GM19238 (cell line): Measurements from ENCODE around the gene GYPE.
"Not testable (repeated sequence)": the region's sequence is repeated elsewhere in the genome, so short reads cannot be mapped to it uniquely, and the experiment has no call there.

Experiments
- DNase-seq: peaks from one replicate; pipeline ENCODE4 v3.0.0; 2011; ENCODE audit warnings: low spot score; ENCODE audit not compliant: insufficient read length

Gene GYPE

GRCh38 chr4:143870523-143871268 lies 34.7 kb downstream of the GYPE start:
- not testable (repeated sequence) for DNase-seq

DNA sequence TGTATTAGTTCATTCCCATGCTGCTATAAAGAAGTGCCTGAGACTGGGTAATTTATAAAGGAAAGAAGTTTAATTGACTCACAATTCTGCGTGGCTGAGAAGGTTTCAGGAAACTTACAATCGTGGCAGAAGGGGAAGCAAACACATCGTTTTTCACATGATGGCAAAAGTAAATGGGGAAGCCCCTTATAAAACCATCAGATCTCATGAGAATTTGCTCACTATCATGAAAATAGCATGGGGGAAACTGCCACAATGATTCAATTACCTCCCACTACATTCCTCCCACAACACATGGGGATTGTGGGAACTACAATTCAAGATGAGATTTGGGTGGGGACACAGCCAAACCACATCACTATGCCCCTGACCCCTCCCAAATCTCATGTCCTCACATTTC lies 35.4 kb downstream of the GYPE start:
- DNase-seq: not testable (repeated sequence)

DNA sequence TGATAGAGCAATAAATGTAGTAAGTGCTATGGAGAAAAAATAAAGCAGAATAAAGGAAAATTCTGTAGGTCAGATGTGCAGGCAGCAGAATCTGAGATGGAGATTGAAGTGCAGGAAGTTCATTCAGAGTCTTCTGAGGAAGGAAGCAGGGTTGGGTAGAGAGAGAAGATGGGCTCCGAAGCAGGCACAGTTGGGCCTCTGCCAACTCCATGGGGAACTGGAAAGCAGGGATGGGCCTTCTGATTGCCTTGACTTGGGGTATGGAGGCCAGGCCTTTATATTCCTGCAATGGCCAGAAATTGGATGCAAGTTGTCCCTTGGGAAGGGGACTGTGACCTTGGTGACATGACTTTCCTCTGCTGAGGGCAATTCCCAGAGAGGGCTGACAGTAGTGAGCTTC lies 42.6 kb downstream of the GYPE start:
- DNase-seq: not testable (repeated sequence)

DNA sequence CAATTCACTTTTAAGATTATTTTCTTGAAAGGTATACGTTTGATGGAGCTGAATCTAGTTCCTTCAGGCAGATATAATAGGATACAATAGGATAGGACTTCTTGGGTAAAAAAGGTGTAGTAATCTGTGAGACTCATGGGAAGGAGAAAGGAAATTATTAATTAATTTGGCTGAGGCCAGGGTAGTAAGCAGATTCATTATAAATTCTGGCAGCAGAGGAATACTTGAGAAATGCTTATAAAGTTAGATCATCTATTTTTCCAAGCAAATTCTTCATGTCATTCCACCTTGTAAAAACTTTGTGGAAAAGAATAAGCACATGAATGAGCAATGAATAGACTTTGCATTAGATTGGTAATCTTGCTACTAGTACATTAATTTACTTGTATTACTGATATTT lies 46.9 kb downstream of the GYPE start:
- DNase-seq: no peak

DNA sequence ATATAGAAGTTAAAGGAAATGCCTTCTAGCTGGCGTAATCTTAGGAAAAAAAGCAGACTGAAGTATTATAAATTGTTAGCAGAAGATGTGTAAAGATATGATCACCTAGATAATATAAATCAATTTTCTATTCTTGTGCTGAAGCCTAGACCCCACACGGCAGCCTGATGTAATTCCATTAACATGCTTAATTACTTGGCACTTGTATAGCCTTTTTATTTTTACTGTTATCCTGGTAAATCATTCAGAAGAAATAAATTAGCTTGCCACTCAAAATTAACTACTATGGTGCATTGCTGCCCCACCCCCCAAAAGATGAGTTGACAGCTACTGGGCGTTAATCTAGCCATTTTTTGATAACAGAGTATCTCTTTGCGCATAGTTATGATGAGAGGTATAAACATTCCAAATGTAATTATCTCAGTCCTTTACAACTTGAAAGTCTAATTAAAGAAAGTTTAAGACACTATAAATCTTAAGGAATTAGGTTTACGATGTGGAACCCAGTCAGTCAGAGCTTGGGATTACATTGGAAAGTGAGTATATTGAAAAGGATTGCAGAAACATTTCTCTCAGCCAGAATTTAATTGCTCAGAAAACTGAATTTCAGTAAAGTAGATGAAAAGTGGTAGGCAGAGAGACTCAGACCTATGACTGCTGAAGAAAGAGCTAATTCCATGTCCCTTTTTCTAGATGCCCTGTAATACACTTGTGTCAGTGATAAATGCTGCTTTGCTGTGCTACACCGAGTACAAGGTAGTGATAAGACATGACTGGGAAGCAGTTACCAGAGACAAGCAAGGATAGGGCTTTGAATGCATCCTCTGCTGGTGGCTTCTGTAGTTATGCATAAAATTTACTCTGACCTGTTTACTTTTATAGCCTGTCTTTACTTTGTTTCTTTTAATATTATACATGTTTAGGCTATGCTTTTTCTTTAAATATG lies 47.7 kb downstream of the GYPE start:
- DNase-seq: not testable (repeated sequence)

GRCh38 chr4:143856017-143856557 lies 49.3 kb downstream of the GYPE start:
- not testable (repeated sequence) for DNase-seq

- DNase-seq: not testable (repeated sequence)
These were observed 50.7 kb downstream of the GYPE start for GRCh38 chr4:143854645-143855044.

GRCh38 chr4:143849296-143849695 lies 56.1 kb downstream of the GYPE start:
- DNase-seq: not testable (repeated sequence)

DNA sequence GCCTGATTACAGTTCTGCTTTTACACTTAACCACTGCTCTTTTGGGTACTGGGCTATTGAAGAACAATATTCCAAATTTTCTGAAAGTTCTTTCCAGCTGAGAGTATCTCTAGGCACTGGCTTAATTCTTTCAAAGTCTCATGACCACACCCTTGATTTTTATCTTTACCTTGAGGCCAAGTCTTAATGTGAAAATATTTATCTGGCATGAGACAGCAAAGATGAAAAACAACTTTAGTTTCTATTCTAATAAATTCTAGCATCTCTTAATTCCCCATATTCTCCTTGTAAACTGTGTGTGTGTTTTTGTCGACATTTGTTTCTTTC lies 61.9 kb downstream of the GYPE start:
- not testable (repeated sequence) for DNase-seq

DNA sequence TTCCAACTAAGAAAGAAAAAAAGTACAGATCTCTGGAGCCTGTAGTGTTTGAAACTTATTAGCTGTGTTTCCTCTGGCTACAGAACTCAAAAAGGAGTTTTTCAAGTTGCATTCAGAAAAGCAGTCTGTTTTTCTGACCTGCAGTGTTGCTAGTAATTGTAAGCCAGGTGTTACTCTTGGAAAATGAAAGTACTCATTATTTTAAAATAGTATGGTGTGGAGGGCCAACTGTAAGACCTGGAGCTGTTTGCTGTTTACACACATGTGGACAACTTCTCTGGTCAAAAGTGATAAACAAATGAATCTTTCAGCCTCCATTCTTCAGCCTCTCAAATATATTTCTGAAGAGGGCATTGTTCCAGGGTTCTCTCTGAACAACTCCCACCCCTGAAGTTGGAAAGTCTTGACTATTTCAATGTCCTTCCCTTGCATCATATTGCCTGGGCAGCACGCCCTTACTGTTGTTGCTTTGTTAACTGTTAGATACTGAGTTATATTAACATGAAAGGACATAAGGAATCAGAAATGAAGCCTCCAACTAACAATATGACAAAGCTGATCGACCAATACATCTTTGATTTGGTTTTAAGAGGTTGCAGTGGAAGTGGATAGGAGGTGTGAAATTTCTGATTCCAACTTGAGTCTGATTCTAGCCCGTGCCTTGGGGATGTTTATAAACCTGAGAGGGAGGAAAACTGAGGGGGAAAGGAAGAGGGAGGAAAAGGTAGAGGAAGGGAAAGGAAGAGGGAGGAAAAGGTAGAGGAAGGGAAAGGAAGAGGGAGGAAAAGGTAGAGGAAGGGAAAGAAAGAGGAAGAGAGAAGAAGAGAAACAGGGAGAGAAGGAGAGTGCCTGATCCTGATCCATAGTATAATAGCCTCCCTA lies 62.5 kb downstream of the GYPE start:
- not testable (repeated sequence) for DNase-seq

DNA sequence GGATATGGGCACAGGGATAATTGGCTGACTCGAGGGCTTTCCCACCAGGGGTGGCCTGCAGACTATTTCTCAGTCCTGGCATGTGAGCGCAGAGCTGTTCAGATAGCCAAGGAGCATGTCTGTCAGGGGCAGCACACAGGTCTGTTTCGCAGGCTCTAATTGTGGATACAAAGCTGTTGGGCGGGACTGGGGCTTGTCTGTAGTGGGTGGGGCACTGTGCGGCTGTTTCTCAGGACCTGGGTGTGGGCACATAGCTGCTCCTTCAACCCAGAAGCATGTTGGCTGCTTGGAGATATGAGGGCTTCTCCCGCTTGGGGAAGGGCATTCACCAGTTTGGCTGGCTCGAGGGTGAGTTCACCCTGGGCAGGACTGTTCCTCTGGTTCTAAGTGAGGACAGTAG lies 65.9 kb downstream of the GYPE start:
- DNase-seq: not testable (repeated sequence)

DNA sequence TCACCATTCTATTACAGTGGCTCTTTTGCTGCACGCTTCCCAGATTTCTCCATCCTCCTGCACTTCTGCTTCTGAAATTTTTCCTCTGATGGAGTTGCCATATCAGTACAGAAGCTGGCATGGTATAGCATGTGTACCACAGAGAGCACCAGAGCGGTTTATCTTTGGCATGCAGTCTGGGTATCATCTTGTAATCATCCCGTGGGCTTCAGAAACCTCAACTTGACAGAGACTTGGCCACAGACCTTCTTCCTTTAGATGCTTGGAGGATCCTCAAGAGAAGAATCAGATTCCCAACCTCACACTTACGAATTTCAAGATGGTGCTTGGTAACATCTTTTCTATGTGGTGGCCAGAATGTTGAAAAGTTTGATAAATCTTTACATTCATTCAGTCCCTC lies 71.2 kb downstream of the GYPE start:
- DNase-seq: not testable (repeated sequence)

GRCh38 chr4:143833676-143834075 lies 71.7 kb downstream of the GYPE start:
- DNase-seq: not testable (repeated sequence)

GRCh38 chr4:143830576-143830975 lies 74.8 kb downstream of the GYPE start:
- DNase-seq: not testable (repeated sequence)

DNA sequence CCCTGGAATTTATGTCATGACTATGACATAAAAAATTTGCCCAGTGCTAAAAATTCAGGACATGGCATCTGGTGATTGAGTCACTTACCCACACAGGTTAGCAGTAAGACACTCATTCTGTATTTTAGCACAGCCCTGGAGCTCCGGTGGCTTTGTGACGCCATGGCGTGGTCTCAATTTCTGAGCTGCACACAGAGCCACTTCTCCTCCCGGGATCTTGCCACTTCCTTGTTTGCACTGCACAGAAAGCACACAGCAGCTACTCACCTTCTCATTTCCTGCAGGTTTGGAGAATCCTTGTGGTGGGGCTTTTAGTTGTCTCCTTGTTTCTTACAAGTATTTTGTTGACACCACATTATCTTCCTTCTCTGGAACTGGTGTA lies 76.1 kb downstream of the GYPE start:
- DNase-seq: not testable (repeated sequence)
